Activated naive CD4-positive, alpha-beta T cell treated with anti-CD3 and anti-CD28 coated beads, Interleukin-2, amount 10 ng/mL, durations not matched to agents 7 days and 5 days (primary cell): Measurements from ENCODE around the gene TOM1L2.
A peak's percentile ranks its signal among the peaks of the same experiment; 100 is the strongest.

Experiments used
- CTCF ChIA-PET: fragments of 350-600 bp; sonication (Branson Sonifier 250); formaldehyde crosslinking; loops from one replicate; lab custom pipeline; 2021; ENCODE audit warnings: antibody characterized with exemption; lab: Charles Lee
- DNase-seq: peaks from one replicate; pipeline ENCODE4 v3.0.0-alpha.2; 2020
- H3K27ac Mint-ChIP-seq: one replicate; pipeline ENCODE4 v1.8.0; 2021; ENCODE audit warnings: mild to moderate bottlenecking, moderate library complexity, mixed read lengths
- H3K27me3 Mint-ChIP-seq: one replicate; pipeline ENCODE4 v1.8.0; 2021; ENCODE audit warnings: mild to moderate bottlenecking, mixed read lengths
- H3K36me3 Mint-ChIP-seq: one replicate; pipeline ENCODE4 v1.8.0; 2021; ENCODE audit warnings: mixed read lengths
- H3K4me1 Mint-ChIP-seq: one replicate; pipeline ENCODE4 v1.8.0; 2021; ENCODE audit warnings: mixed read lengths
- H3K4me3 Mint-ChIP-seq: one replicate; pipeline ENCODE4 v1.8.0; 2021; ENCODE audit warnings: mild to moderate bottlenecking, moderate library complexity, mixed read lengths
- H3K9me3 Mint-ChIP-seq: one replicate; pipeline ENCODE4 v1.8.0; 2021; ENCODE audit warnings: mixed read lengths

The TOM1L2 gene

DNA sequence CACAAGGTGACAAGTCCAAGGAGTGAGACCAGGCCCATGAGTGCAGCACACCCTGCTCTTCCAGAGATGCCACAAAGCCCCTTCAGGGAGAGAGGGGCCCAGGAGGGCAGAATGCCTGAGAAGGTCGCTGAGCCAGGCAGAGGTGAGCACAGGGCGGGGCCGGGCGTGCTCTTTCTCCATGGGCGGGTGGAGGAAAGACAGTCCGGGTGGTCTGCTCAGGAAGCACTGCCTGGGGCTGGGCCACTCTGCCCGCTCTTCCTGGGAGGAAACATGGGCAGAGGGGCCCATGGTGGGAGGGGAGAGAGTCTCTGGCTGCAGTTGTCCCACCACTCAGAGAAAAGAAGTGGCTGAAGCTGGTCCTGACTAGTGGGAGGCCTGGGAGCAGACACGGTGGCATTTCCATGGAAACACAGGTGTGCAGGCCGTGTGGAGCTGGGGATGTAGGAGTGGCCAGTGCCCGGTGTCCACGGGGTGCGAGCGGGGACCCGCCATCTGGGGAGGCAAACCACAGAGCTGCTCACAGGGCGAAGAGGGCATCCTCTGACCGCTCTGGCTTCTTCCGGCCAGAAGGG, 125.0 kb downstream of the TOM1L2 start:
- no peak for DNase-seq
- H3K27ac Mint-ChIP-seq: peak overlapping the region; percentile 99
- no peak overlapping the region for H3K4me3 Mint-ChIP-seq
- CTCF ChIA-PET: interaction anchor here (1.9 kb wide), 1 partner anchor 72 kb away, joined by 4 read pairs; no protein-coding TSS in a partner anchor
- H3K9me3 Mint-ChIP-seq: no peaks in the 10 kb centered on the region
- no peaks in the 10 kb centered on the region for H3K27me3 Mint-ChIP-seq
- H3K36me3 Mint-ChIP-seq: peaks cover 22% of the 10 kb centered on the region
- H3K4me1 Mint-ChIP-seq: peaks cover 61% of the 10 kb centered on the region

DNA sequence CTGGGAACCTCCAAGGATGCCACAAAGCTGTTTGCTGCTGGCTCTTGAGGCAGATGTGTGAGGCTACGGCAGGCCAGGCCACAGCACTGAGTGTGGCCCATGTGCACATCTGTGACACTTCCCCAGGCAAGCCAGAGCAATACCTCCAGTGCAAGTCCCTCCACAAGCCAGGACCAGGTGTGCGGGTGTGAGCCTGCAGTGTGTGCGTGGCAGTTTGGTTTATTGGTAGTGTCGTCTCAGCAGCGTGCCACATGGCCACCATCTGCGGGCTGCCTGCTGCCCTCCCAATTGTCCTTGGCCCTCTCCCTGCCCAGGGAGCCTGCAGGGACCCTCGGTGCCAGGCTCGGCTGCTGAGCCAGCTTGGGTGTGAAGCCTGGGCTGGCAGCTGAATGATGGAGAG, 125.6 kb downstream of the TOM1L2 start:
- H3K27me3 Mint-ChIP-seq: no peaks in the 10 kb centered on the region
- H3K27ac Mint-ChIP-seq: peak overlapping the region; percentile 64
- H3K36me3 Mint-ChIP-seq: peaks cover 21% of the 10 kb centered on the region
- CTCF ChIA-PET: no interaction called here
- H3K9me3 Mint-ChIP-seq: no peaks in the 10 kb centered on the region
- H3K4me3 Mint-ChIP-seq: no peak overlapping the region
- peaks cover 61% of the 10 kb centered on the region for H3K4me1 Mint-ChIP-seq
- no peak for DNase-seq

GRCh38 chr17:17846003-17846402, 126.2 kb downstream of the TOM1L2 start:
- Mint-ChIP-seq H3K9me3 (no peaks in the 10 kb centered on the region), H3K27me3 (no peaks in the 10 kb centered on the region), H3K27ac (peak overlapping the region; percentile 67), H3K4me3 (no peak overlapping the region), H3K36me3 (peaks cover 21% of the 10 kb centered on the region), H3K4me1 (peaks cover 61% of the 10 kb centered on the region)
- DNase-seq: no peak
- CTCF ChIA-PET: no interaction called here

GRCh38 chr17:17845046-17845775, 127.0 kb downstream of the TOM1L2 start:
- Mint-ChIP-seq H3K36me3 (peaks cover 16% of the 10 kb centered on the region), H3K4me3 (no peak overlapping the region), H3K9me3 (no peaks in the 10 kb centered on the region), H3K4me1 (peaks cover 57% of the 10 kb centered on the region), H3K27ac (peak overlapping the region; percentile 67), H3K27me3 (no peaks in the 10 kb centered on the region)
- DNase-seq: no peak
- CTCF ChIA-PET: no interaction called here

GRCh38 chr17:17844500-17844899, 127.7 kb downstream of the TOM1L2 start:
- Mint-ChIP-seq H3K4me1 (peaks cover 53% of the 10 kb centered on the region), H3K4me3 (no peak overlapping the region), H3K9me3 (no peaks in the 10 kb centered on the region), H3K27ac (no peak overlapping the region), H3K27me3 (no peaks in the 10 kb centered on the region), H3K36me3 (peaks cover 14% of the 10 kb centered on the region)
- CTCF ChIA-PET: no interaction called here
- DNase-seq: no peak

DNA sequence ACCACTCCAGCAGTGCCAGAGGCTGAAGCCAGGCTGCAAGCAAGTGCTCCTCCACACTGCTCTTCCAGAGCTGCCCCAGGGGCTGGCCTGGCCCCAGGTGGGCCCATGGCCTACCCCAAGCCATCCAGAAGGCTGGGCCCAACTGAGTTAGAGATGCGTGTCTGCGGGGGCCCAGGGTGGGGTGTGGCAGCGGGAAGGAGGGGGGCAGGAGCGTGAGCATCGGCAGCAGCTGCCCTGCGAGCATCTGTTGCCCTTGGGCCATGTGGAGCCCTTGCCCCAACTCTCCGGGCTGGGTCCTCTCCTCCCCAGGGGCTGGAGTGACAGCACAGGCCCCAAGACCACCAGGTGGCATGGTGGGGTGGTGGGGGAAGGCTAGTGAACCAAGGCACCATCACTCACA, 128.1 kb downstream of the TOM1L2 start:
- Mint-ChIP-seq H3K27me3 (no peaks in the 10 kb centered on the region), H3K9me3 (no peaks in the 10 kb centered on the region), H3K27ac (no peak overlapping the region), H3K36me3 (peaks cover 14% of the 10 kb centered on the region), H3K4me3 (no peak overlapping the region), H3K4me1 (peaks cover 53% of the 10 kb centered on the region)
- DNase-seq: no peak
- CTCF ChIA-PET: no interaction called here

- CTCF ChIA-PET: no interaction called here
- DNase-seq: no peak
- Mint-ChIP-seq H3K4me3 (no peak overlapping the region), H3K27me3 (no peaks in the 10 kb centered on the region), H3K9me3 (no peaks in the 10 kb centered on the region), H3K27ac (peak overlapping the region; percentile 14), H3K36me3 (peaks cover 12% of the 10 kb centered on the region), H3K4me1 (peaks cover 53% of the 10 kb centered on the region)
Observed at GRCh38 chr17:17843096-17843495, 129.1 kb downstream of the TOM1L2 start.

DNA sequence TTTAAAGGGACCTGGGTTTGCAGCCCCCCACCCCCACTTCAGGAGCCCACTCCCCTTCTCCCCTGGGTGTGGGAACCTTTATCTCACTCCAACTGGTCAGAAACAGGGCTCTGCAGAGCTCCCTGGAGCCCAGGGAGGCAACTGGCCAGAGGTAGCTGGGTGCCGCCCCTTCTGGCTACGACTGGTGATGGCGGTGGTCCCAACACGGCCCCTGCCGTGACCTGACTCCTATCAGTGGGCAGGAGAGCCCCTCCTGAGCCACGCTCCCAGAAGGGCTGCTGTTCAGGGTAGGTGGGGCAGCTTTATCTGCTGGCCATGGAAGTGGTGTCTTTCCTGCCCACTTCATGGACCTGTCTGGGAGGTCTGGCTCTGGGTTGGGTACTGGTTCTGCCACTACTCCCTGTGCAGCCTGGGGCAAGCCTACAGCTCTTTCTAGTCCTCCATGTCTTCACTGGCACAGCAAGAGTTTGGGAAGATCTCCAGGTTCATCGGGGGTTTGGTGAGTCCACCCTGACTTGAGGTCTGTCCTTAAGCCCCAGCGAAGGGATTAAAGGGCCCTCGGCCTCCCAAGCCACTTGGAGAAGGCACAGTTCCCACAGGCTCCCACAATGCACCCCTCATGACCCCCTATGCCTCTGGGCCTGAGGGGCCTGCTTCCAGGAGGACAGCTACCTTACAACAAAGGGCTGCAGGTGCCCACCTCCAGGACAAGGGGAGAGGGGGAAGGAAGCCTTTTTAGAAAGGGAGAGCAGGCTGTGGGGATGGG, 129.9 kb downstream of the TOM1L2 start:
- Mint-ChIP-seq H3K27ac (no peak overlapping the region), H3K27me3 (no peaks in the 10 kb centered on the region), H3K4me3 (no peak overlapping the region), H3K36me3 (peaks cover 9% of the 10 kb centered on the region), H3K4me1 (peaks cover 53% of the 10 kb centered on the region), H3K9me3 (no peaks in the 10 kb centered on the region)
- DNase-seq: no peak
- CTCF ChIA-PET: interaction anchor here (1.1 kb wide), 1 partner anchor 7 kb away, joined by 3 read pairs; no protein-coding TSS in a partner anchor

GRCh38 chr17:17841601-17842025, 130.6 kb downstream of the TOM1L2 start:
- H3K9me3 Mint-ChIP-seq: no peaks in the 10 kb centered on the region
- peaks cover 51% of the 10 kb centered on the region for H3K4me1 Mint-ChIP-seq
- CTCF ChIA-PET: interaction anchor here (1.1 kb wide), 1 partner anchor 8 kb away, joined by 3 read pairs; no protein-coding TSS in a partner anchor
- peak overlapping the region; percentile 90 for H3K27ac Mint-ChIP-seq
- no peak for DNase-seq
- H3K36me3 Mint-ChIP-seq: peaks cover 6% of the 10 kb centered on the region
- peak overlapping the region; percentile 76 for H3K4me3 Mint-ChIP-seq
- no peaks in the 10 kb centered on the region for H3K27me3 Mint-ChIP-seq

GRCh38 chr17:17840751-17841591, 131.2 kb downstream of the TOM1L2 start:
- H3K9me3 Mint-ChIP-seq: no peaks in the 10 kb centered on the region
- H3K27ac Mint-ChIP-seq: peak overlapping the region; percentile 90
- peaks cover 48% of the 10 kb centered on the region for H3K4me1 Mint-ChIP-seq
- H3K4me3 Mint-ChIP-seq: peak overlapping the region; percentile 76
- H3K27me3 Mint-ChIP-seq: peaks cover 2% of the 10 kb centered on the region
- DNase-seq: no peak
- CTCF ChIA-PET: interaction anchor here (0.9 to 1.1 kb wide), 2 partner anchors 8 to 9 kb away, joined by 3 read pairs; no protein-coding TSS in a partner anchor
- H3K36me3 Mint-ChIP-seq: peaks cover 2% of the 10 kb centered on the region

GRCh38 chr17:17839791-17840707, 132.2 kb downstream of the TOM1L2 start:
- CTCF ChIA-PET: interaction anchor here (0.9 to 1.8 kb wide), 2 partner anchors 9 kb away, joined by 3 to 12 read pairs; no protein-coding TSS in a partner anchor
- Mint-ChIP-seq H3K4me1 (peaks cover 57% of the 10 kb centered on the region), H3K27me3 (peaks cover 4% of the 10 kb centered on the region), H3K36me3 (peaks cover 10% of the 10 kb centered on the region), H3K9me3 (no peaks in the 10 kb centered on the region), H3K4me3 (peak overlapping the region; percentile 81), H3K27ac (peak overlapping the region; percentile 96)
- DNase-seq: peak; percentile 89

GRCh38 chr17:17837966-17838962, 133.9 kb downstream of the TOM1L2 start:
- H3K27me3 Mint-ChIP-seq: peaks cover 4% of the 10 kb centered on the region
- H3K36me3 Mint-ChIP-seq: peaks cover 28% of the 10 kb centered on the region
- CTCF ChIA-PET: interaction anchor here (0.8 to 1.8 kb wide), 4 partner anchors 11 to 25 kb away, joined by 4 to 12 read pairs (median 7); no protein-coding TSS in a partner anchor
- H3K27ac Mint-ChIP-seq: peak overlapping the region; percentile 96
- H3K9me3 Mint-ChIP-seq: no peaks in the 10 kb centered on the region
- H3K4me1 Mint-ChIP-seq: peaks cover 75% of the 10 kb centered on the region
- H3K4me3 Mint-ChIP-seq: peak overlapping the region; percentile 86
- DNase-seq: no peak
